ENCODE results near the gene ARFGEF2.

DNA sequence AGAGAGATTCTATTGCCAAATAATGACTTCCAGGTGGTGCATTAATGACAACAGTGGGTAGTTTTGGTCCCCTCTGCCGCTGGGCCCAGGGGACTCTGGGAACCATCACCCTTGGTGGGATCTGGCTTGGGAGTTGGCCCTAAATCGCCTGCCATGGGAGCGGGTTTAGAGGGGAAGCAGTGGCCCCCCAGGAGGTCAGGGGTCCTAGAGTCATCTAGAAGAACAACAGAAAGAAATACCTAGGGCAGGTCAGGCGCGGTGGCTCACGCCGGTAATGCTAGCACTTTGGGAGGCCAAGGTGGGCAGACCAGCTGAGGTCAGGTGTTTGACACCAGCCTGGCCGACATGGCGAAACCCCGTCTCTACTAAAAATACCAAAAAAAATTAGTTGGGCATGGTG is 17.8 kb upstream of the ARFGEF2 start:
- TF ChIP-seq, protein P1, sequence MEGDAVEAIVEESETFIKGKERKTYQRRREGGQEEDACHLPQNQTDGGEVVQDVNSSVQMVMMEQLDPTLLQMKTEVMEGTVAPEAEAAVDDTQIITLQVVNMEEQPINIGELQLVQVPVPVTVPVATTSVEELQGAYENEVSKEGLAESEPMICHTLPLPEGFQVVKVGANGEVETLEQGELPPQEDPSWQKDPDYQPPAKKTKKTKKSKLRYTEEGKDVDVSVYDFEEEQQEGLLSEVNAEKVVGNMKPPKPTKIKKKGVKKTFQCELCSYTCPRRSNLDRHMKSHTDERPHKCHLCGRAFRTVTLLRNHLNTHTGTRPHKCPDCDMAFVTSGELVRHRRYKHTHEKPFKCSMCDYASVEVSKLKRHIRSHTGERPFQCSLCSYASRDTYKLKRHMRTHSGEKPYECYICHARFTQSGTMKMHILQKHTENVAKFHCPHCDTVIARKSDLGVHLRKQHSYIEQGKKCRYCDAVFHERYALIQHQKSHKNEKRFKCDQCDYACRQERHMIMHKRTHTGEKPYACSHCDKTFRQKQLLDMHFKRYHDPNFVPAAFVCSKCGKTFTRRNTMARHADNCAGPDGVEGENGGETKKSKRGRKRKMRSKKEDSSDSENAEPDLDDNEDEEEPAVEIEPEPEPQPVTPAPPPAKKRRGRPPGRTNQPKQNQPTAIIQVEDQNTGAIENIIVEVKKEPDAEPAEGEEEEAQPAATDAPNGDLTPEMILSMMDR (IDR thresholded peaks at IDR 0.05), result no peak
- TF ChIP-seq EZH2 (IDR thresholded peaks at IDR 0.05), result no peak
- no peak for TF ChIP-seq EZH2phosphoT487 (IDR thresholded peaks at IDR 0.05)

Measured in neural progenitor cell (in vitro differentiated cells).